ENCODE measurements around the gene BRI3BP. TPM values are rescaled to one million over a fixed set of nuclear protein-coding genes. Genes with fewer than 3 reads are reported as not detected.
"Not testable (repeated sequence)": the region's sequence is repeated elsewhere in the genome, so short reads cannot be mapped to it uniquely, and the experiment has no call there.

BRI3BP gene
- polyA plus RNA-seq, 3 donors, result 8.7 to 11.4 (median 9.4) TPM

DNA sequence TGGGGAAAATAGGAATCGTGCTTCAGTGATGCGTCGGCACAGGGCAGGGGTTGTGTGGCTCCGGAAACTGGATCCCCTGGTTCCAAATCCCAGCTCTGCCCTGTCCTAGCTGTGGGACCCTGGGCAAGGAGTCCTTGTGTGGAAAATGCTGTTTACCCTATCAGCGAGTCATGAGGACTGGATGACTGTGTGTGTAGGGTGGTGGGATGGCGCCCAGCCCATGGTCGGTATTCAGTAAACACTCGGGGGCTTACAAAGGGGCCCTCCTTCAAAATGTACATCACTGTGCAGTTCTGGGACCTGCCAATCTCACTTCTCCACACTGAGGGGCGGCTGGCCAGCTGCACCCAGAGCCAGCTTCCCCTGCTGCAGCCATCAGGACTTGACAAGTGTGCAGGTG lies 24.4 kb downstream of the BRI3BP start:
- no peak for DNase-seq

DNA sequence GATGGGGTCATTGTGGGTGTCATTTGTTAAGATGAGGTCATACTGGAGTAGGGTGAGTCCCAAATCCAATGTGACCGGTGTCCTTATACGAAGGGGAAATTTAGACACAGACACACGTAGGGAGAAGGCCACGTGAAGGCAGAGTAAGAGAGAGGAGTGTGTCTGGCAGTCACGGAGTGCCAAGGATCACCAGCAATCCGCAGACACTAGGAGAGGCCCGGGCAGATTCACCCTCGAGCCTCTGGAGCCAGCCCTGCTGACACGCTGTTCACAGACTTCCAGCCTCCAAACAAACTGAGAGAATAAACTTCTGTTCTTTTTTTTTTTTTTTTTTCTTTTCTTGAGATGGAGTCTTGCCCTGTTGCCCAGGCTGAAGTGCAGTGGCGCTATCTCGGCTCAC lies 24.9 kb downstream of the BRI3BP start:
- DNase-seq, result no peak

DNA sequence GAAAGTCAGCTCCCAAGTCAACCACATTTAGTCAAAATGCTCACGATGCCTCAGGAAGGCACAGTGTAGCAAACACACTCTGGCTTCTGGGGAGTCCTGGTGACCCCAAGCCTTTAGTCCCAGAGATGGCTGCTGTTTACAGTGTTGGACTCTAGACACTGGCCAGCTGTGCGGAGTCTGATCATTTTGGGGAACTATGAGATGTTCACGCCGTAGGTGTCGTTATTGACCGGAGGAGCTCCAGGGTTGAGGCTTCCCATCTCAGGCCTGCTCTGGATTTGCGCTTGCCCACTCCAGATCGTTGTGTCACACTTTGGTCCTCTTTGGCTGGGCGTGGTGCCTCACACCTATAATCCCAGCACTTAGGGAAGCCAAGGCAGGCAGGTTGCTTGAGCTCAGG lies 27.7 kb downstream of the BRI3BP start:
- no peak for DNase-seq

DNA sequence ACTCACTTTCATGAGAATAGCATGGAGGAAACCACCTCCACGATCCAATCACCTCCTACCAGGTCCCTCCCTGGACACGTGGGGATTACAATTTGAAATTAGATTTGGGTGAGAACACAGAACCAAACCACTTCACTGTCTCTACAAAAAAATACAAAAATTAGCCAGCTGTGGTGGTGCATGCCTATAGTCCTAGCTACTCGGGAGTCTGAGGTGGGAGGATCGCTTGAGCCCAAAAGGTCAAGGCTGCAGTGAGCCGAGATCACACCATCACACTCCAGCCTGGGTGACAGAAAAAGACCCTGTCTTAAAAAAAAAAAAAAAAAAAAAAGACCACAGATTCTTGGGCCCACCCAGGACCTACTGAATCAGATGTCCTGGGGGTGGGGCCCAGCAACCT lies 28.3 kb downstream of the BRI3BP start:
- no peak for DNase-seq

DNA sequence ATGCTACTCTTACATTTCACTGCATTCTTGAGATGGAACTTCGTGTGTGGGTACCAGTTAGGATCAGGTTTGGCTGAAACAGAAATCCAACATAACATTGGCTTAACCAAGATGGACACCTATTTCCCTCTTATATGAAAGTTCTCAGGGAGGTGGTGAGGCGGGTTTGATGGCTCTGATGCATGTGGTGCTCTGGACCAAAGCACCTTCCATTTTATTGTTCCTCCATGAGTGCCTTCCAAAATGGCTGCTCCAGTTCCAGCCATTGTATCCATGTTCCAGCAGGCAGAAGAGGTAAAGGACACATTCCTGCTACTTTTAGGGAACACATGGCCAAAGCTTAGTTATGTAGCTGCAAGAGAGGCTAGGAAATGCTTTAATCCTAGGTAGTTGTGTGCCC lies 29.6 kb downstream of the BRI3BP start:
- DNase-seq, result no peak

DNA sequence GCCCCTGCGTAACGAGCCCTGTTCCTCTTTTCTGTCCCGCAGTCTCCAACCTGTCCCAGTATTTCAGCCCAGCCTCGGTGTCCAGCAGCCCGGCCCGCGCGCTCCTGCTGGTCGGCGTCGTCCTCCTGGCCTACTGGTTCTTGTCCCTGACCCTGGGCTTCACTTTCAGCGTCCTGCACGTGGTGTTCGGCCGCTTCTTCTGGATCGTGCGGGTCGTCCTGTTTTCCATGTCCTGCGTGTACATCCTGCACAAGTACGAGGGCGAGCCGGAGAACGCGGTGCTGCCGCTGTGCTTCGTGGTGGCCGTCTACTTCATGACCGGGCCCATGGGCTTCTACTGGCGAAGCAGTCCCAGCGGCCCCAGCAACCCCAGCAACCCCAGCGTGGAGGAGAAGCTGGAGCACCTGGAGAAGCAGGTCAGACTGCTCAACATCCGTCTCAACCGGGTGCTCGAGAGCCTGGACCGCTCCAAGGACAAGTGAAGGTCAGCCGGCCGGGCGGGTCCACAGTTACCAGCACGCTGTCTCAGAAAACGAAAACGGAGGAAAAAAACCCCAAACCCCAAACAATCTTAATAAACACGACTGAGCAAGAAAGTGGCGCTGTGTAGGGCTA lies 31.6 kb downstream of the BRI3BP start:
- DNase-seq, result no peak

DNA sequence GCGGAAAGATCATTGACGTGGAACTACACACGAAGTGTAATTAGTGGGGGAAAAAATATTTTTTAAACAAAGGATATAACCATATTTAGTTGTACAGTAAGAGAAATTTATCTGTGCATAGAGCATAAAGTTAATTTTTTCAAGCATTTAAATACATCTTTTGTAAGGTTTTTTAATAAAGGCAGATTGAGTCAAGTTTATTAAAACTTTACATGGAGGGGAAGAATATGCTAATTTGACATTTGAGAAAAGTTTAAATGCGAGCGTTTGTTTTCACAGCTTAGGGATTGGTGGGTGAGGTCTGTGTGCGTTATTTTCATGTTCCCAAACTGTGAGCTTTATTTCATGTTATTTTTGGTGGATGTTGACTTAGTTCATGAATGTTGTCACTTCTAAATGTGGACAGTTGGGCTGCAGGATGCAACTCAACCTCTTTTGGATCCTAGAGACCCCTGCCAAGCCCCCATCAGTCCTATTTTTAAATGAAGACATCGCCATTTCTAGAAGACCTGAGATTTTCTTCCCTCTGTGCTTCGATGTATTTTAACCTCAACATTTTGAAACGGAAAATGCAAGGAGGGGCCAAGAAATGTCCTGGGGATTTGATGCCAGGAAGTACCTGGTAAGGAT lies 32.3 kb downstream of the BRI3BP start:
- DNase-seq, result no peak

DNA sequence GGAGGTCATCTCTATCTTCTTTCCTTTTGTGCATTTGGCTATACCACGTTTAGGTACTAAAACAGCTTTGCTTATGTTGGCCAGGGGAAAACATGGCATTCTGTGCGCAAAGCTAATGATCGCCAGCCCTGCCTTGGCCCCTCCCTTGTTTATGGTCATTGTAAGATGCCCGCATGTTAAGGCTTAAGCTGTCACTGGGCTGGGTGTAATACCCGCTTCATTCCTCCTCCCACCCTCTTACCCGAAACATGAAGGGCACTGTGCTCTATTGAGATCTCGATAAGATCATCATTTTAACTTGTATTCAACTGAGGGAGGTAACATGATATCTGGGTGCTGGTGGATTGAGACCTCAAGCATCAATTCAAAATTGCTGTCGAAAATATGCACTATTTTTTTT lies 34.7 kb downstream of the BRI3BP start:
- no peak for DNase-seq

DNA sequence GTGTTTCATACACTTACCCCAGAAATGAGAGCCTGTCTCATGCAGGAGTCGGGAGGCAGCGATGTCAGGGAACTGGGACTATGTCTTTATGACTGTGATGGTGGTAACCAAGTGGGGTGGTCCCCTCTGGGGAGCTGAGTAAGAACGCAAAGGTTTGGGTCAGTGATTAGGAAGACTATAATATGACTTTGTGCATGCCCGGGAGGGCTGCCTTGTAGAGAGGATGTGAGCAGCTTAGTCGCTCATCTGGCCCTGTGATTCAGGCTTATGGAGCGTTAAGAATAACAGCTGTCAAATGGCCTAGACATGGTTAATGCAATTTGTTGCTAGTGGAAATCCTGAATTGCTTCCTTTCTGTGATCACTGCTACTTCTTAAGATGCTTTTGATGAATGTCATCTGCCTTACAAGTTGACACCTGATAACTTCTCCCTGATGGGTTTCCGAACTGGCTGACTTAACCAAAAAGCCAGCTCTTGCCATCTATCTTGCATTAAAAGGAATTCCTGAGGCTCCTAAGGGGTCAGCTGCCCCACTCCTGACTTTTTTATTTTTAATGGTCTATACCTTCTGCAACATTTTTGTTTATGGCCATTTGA lies 36.4 kb downstream of the BRI3BP start:
- no peak for DNase-seq

DNA sequence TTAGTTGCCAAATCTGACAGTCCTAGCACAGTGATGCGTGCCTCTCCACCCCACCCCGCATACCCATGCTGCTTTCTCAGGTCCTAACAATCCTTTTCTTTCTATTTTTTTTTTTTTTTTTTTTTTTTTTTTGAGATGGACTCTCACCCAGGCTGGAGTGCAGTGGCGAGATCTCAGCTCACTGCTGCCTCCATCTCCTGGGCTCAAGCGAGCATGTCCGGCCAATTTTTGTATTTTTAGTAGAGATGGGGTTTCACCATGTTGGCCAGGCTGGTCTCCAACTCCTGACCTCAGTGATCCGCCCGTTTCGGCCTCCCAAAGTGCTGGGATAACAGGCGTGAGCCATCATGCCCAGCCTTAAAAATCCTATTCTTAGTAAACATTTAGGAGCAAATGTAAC lies 38.0 kb downstream of the BRI3BP start:
- DNase-seq, result not testable (repeated sequence)

DNA sequence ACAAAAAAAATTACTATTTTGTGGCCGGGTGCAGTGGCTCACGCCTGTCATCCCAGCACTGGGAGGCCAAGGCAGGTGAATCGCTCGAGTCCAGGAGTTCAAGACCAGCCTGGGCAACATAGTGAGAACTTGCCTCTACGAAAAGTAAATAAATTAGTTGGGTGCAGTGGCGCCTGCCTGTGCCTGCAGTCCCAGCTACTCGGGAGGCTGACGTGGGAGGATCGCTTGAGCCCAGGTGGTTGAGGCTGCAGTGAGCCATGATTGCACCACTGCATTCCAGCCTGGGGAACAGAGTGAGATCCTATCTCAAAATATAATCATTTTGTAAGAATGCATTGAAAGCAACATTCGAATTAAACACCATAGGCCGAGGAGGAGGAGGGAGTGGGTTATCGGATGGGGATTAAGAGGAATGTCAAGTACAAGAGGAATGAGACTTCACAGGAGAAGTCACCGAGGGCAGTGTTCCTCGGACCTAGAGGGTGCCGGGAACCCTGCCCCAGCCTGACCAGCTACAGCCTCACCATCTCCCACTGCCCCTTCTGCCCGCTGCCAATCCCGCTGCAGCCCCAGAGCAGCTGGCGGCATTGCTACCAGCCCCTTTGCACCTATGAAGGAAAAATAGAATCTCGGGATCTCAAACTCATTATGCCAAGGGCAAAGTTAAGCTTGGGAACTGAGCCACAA lies 39.2 kb downstream of the BRI3BP start:
- DNase-seq, result no peak

DNA sequence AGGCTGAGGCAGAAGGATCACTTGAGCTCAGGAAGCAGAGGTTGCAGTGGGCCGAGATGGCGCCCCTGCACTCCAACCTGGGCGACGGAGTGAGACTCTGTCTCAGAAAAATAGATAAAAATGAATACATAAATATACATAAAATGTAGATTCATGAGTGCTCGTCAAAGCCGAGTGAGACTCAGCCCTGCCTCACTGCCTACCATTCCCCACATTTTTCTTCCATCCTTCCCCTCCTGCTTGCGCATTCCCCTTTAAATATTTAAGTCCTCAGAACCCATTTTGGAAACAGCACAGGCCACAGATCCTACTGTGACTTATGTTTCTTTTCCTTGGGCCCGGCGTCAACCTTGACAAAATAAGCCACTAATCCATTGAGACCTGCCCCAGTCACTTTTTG lies 39.8 kb downstream of the BRI3BP start:
- DNase-seq, result no peak

DNA sequence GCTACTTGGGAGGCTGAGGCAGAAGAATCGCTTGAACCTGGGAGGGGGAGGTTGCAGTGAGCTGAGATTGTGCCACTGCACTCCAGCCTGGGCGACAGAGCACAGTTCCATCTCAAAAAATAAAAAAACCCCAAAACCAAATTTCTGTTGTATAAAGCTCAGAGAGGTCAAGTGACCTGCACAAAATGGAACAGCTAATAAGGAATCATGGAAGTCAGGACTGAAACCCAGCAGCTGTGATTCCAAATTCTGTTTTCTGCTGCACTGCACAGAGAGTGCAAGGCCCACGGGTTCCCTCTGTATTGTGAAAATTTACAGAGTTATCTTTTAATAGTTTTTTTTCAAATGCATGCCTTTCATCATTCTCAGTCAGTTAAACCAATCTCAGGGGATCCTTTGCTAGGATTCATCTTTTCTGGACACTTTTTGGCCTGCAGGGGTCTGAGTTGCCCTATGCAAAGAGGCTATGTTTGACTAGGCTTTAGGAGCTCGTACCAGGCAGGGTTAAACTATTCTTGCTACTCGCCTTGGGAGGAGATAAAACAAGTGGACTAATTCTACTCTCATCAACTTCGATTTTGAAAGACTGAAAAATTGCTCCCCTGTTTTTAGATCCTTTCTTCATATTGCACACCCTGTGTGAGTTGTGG lies 45.7 kb downstream of the BRI3BP start:
- no peak for DNase-seq

DNA sequence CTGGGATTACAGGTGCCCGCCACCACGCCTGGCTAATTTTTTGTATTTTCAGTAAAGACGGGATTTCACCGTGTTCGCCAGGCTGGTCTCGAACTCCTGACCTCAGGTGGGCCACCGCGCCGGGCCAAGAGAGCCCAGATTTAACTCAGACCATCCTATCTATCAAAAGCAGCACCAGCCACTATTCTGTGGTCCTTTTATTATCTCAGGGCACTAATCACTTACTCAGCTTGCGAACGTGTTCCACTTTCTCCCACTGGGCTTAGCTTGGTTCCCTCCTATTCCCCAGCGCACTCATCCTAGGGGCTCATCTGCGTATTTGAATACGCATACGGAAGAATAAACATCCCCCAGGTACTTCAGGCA lies 55.6 kb downstream of the BRI3BP start:
- no peak for DNase-seq

DNA sequence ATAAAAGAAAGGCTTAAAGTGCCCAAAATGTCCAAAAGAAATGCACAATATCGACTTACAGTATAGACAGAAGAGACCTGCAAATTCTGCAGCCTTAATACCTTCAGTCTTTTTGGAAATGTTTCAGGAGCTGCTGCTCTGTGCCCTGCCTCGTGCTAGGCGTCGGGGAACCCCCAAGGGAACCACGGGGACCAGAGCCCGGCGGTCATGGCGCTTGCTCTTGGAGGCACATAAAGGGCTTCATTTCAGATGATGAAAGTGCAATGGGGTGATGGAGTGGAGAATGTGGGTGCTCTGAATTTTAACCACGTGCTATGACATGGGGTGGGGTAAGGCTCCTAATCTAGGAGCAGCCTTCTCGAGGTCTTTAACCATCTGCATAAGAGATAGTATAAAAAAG lies 57.0 kb downstream of the BRI3BP start:
- DNase-seq, result no peak

DNA sequence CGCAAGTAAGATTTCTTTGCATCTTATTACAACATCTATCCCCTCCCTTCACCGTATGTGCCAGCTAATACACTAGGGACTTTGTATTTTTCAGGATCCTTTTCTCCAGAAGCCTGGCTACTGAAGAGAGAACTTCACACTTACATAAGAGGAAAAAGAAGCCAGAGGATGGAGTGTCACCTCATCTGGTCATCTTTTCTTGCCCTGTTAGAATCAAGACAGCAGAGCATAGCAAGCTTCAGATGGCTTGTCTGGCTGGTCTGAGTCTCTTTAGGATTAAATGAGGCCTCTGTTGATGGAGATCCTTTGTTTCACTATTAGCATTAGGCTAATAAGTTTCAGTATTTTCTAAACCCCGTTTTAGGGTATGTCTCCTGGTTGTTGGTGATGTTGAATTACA lies 57.4 kb downstream of the BRI3BP start:
- no peak for DNase-seq

DNA sequence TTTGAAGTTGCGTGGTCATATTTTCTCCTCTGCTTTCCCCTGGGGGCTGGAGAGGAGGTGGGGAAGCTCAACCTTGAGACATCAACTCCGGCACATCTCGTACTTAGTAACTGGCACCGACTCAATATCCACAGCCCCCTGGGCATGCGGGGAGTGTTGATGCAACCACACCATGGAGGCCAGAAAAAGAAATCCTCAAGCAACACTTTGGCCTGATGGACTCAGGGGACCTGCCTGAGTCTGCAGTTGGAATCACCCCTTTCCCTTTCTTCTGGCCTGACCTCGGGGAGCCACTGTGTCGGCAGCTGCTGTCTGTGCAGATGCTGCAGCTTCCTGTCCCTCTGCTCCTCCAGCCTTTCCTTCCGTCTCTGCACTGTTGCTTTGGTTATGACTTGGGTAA lies 60.4 kb downstream of the BRI3BP start:
- DNase-seq, result no peak

DNA sequence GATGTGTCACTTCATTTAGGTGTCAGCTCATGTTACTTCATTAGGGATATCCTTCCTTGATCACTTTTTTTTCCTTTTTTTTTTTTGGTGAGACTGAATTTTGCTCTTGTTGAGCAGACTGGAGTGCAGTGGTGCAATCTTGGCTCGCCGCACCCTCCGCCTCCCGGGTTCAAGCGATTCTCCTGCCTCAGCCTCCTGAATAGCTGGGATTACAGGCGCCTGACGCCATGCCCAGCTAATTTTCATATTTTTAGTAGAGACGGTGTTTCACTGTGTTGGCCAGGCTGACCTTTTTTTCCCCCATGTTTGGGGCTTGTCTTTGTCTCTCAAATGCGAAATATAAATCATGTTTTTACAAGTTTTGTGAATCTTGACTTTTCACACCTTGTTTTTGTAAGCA lies 62.1 kb downstream of the BRI3BP start:
- no peak for DNase-seq

DNA sequence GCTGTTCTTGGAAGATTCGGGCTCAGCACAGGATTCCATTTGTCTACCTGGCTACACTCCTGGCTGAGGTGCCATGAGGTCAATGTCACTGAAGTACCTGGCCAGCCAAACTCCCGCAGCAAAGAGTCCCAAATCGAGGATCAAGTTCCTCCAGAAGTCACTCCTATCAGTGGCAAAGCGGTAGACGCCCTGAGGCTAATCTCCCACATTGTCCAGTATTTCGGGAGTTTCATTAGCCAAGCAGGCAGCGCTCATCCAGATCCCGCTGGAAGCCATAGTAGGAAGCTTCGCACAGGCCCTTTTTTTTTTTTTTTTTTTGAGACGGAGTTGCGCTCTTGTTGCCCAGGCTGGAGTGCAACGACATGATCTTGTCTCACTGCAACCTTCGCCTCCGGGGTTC lies 62.9 kb downstream of the BRI3BP start:
- DNase-seq, result no peak

DNA sequence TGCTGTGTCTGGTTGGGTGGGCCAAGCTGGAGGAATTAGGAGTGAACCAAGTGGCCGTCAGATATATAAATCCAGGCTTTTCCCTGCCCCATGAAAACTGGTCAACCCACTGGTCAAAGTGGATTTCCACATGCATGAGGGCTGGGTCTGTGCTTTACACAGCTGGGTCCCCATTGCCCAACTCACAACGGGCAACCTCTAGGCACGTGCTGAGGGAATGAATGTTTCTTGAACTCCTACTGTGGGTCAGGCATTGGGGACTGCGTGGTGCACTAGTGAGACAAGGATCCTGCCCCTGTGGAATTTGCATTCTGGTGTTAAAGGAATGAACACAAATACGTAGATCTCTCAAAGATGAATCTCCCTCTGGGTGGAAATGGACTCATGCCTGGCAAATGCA lies 64.3 kb downstream of the BRI3BP start:
- DNase-seq, result no peak

DNA sequence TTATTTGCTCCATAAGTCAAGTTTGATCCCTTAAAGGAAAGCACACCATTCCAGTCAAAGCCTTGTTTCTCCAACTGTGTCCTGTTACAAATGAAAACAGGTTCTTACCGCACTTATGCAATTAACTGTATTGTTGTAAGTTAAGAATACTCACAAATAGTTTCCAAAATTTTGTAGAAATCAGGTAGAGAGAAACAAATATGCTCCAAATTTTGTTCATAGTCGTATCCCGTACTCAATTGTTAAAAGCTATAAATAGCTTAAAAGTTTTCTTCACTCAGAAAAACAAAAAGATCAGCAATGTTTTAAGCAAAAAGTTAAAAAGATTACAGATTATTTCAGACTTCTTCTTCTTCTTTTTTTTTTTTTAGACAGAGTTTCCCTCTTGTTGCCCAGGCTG lies 67.8 kb downstream of the BRI3BP start:
- no peak for DNase-seq

DNA sequence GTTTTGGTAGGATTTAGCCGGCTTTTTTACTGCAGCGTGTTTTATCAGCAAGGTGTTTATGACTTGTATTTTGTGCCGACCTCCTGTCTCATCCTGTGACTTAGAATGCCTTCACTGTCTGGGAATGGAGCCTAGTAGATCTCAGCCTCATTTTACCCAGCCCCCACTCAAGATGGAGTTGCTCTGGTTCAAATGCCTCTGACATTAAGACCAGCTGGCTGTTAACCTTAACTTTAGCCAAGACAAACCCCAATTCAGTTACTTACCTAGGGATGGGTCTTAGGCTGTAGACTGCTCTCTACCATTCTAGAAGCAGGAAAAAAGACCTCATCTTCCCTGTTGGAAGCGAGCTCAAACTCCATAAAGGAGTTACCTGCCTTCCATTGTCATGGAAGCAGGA lies 70.1 kb downstream of the BRI3BP start:
- not testable (repeated sequence) for DNase-seq

DNA sequence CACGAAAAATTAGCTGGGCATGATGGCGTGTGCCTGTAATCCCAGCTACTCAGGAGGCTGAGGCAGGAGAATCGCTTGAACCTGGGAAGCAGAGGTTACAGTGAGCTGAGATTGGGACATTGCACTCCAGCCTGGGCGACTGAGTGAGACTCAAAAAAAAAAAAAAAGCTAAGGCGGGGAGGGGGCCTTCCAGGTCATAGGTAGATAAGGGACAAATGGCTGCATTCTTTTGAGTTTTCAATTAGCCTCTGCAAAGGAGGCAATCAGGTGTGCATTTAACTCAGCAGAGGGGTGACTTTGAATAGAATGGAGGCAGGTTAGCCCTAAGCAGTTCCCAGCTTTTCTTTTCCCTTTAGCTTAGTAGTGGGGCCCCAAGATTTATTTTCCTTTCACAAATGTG lies 71.0 kb downstream of the BRI3BP start:
- no peak for DNase-seq
